Measurements from ENCODE around the gene DDX50.

DNA sequence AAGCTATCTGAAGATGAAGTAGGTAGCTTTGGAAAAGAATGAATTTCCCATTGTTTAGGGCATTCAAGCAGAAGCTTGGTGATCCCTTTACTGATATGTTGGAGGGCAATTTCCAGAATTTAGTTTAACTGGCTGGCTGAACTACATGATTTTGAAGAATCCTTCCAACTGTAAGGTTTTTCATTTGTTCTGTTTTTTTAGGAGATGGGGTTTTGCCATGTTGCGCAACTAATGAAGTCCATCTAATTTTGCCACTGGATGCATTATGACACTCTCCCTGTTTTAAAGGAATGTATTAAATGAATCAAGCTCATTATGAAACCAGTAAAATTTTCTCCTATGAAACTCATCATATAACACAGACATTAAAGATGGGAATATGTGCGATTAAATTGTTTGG, 6.1 kb upstream of the DDX50 start:
- TF ChIP-seq, protein P1, sequence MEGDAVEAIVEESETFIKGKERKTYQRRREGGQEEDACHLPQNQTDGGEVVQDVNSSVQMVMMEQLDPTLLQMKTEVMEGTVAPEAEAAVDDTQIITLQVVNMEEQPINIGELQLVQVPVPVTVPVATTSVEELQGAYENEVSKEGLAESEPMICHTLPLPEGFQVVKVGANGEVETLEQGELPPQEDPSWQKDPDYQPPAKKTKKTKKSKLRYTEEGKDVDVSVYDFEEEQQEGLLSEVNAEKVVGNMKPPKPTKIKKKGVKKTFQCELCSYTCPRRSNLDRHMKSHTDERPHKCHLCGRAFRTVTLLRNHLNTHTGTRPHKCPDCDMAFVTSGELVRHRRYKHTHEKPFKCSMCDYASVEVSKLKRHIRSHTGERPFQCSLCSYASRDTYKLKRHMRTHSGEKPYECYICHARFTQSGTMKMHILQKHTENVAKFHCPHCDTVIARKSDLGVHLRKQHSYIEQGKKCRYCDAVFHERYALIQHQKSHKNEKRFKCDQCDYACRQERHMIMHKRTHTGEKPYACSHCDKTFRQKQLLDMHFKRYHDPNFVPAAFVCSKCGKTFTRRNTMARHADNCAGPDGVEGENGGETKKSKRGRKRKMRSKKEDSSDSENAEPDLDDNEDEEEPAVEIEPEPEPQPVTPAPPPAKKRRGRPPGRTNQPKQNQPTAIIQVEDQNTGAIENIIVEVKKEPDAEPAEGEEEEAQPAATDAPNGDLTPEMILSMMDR (IDR thresholded peaks at IDR 0.05; ENCODE audit: low read depth, low read length, poor library complexity, severe bottlenecking): no peak
- TF ChIP-seq EZH2phosphoT487 (IDR thresholded peaks at IDR 0.05; ENCODE audit: borderline replicate concordance, low read length): no peak
